CD14-positive monocyte (primary cell): ENCODE results near the gene CA10. TPM values are rescaled to one million over a fixed set of nuclear protein-coding genes. Genes with fewer than 3 reads are reported as not detected.

ENCODE experiments used
- DNase-seq, 3 donors: peaks; one replicate each; pipeline ENCODE4 v3.0.0-alpha.2; 2011 to 2022
- H2AFZ ChIP-seq: 2 replicates; pipeline ENCODE4 v1.6.0; 2012; ENCODE audit warnings: mild to moderate bottlenecking, low read depth, low read length, inconsistent platforms; ENCODE audit not compliant: insufficient read depth, poor library complexity, severe bottlenecking
- H3K27ac ChIP-seq, 2 donors: 1 replicate in 1 of 2; 2 replicates in 1 of 2; pipeline ENCODE4 v1.5.1; 2012 to 2013; ENCODE audit warnings: low read length in 2 of 2, control low read depth in 1 of 2, inconsistent platforms in 1 of 2, low read depth in 1 of 2, mild to moderate bottlenecking in 1 of 2
- H3K27me3 ChIP-seq, 2 donors: one replicate each; pipeline versions ENCODE4 v1.6.0 to v1.6.1; 2011 to 2013; ENCODE audit warnings: low read length in 2 of 2; ENCODE audit not compliant: control insufficient read depth in 2 of 2, insufficient read depth in 2 of 2
- H3K36me3 ChIP-seq, 2 donors: replicated peaks in 1 of 2; 1 replicate in 1 of 2; 2 replicates in 1 of 2; pipeline versions ENCODE4 v1.5.1 to v1.6.1; 2012 to 2013; ENCODE audit warnings: low read length in 2 of 2, control low read depth in 1 of 2, inconsistent platforms in 1 of 2, mild to moderate bottlenecking in 1 of 2; ENCODE audit not compliant: insufficient read depth in 2 of 2, control insufficient read depth in 1 of 2
- H3K4me1 ChIP-seq, 2 donors: 1 replicate in 1 of 2; 2 replicates in 1 of 2; pipeline versions ENCODE4 v1.5.1 to v1.6.1; 2012 to 2013; ENCODE audit warnings: low read length in 2 of 2, control low read depth in 1 of 2, inconsistent platforms in 1 of 2, mild to moderate bottlenecking in 1 of 2, moderate library complexity in 1 of 2; ENCODE audit not compliant: insufficient read depth in 2 of 2, control insufficient read depth in 1 of 2
- H3K4me2 ChIP-seq: replicated peaks from 2 replicates; pipeline ENCODE3; 2012; ENCODE audit warnings: low read length, moderate library complexity, mild to moderate bottlenecking; ENCODE audit not compliant: poor library complexity, severe bottlenecking; ENCODE audit errors: extremely low read depth
- H3K4me3 ChIP-seq, 3 experiments: fragments of 200-600 bp in 1 of 3; sonication (generic) in 1 of 3; replicated peaks in 1 of 3; 1 replicate in 2 of 3; 2 replicates in 1 of 3; pipeline ENCODE4 v1.5.1; 2011 to 2013; ENCODE audit warnings: low read length in 3 of 3, mild to moderate bottlenecking in 3 of 3, control low read depth in 2 of 3, low read depth in 2 of 3, inconsistent platforms in 1 of 3, moderate library complexity in 1 of 3
- H3K79me2 ChIP-seq: 2 replicates; pipeline ENCODE4 v1.6.0; 2012; ENCODE audit warnings: mild to moderate bottlenecking, control low read depth, inconsistent platforms, low read length, moderate library complexity; ENCODE audit not compliant: insufficient read depth
- H3K9ac ChIP-seq: 2 replicates; pipeline ENCODE4 v1.6.0; 2017; ENCODE audit warnings: low read length, mild to moderate bottlenecking; ENCODE audit not compliant: insufficient read depth, poor library complexity, severe bottlenecking
- H3K9me3 ChIP-seq, 2 donors: replicated peaks in 1 of 2; 1 replicate in 1 of 2; 2 replicates in 1 of 2; pipeline versions ENCODE4 v1.5.1 to v1.6.1; 2012 to 2013; ENCODE audit warnings: low read length in 2 of 2, control low read depth in 1 of 2; ENCODE audit not compliant: control insufficient read depth in 1 of 2, insufficient read depth in 1 of 2
- H4K20me1 ChIP-seq: 2 replicates; pipeline ENCODE4 v1.6.0; 2012; ENCODE audit warnings: mild to moderate bottlenecking, low read length, control low read depth, moderate library complexity; ENCODE audit not compliant: insufficient read depth
- H3K27ac Mint-ChIP-seq, 7 donors: one replicate each; pipeline ENCODE4 v1.8.0; 2020; ENCODE audit warnings: mild to moderate bottlenecking in 7 of 7, mixed read lengths in 7 of 7, moderate library complexity in 6 of 7, inconsistent platforms in 2 of 7
- H3K27me3 Mint-ChIP-seq, 3 donors: one replicate each; pipeline ENCODE4 v1.8.0; 2021 to 2022; ENCODE audit warnings: low read depth in 3 of 3, mild to moderate bottlenecking in 3 of 3, mixed read lengths in 3 of 3, moderate library complexity in 3 of 3, inconsistent platforms in 1 of 3
- H3K36me3 Mint-ChIP-seq, 2 donors: one replicate each; pipeline ENCODE4 v1.8.0; 2020; ENCODE audit warnings: mixed read lengths in 2 of 2, inconsistent platforms in 1 of 2, mild to moderate bottlenecking in 1 of 2
- H3K4me1 Mint-ChIP-seq: one replicate; pipeline ENCODE4 v1.8.0; 2020; ENCODE audit warnings: mild to moderate bottlenecking, mixed read lengths
- H3K4me3 Mint-ChIP-seq, 2 donors: one replicate each; pipeline ENCODE4 v1.8.0; 2020; ENCODE audit warnings: mild to moderate bottlenecking in 2 of 2, mixed read lengths in 2 of 2, moderate library complexity in 1 of 2
- H3K9me3 Mint-ChIP-seq, 7 donors: one replicate each; pipeline ENCODE4 v1.8.0; 2020 to 2022; ENCODE audit warnings: mixed read lengths in 7 of 7, mild to moderate bottlenecking in 6 of 7, moderate library complexity in 6 of 7, inconsistent platforms in 2 of 7
- CTCF ChIP-seq: fragments of 200-600 bp; IDR thresholded peaks from one replicate; pipeline ENCODE4 v1.8.0; 2022; ENCODE audit warnings: antibody characterized with exemption, mild to moderate bottlenecking
- WGBS: methylation state at CpG from one replicate; pipeline ENCODE4 v1.1.5; 2013; ENCODE audit warnings: missing lambda C conversion rate; ENCODE audit not compliant: insufficient coverage; 5-methylcytosine and 5-hydroxymethylcytosine counted together
- intact Hi-C, 2 donors: fragments of 100-400 bp; cut with micrococcal nuclease; formaldehyde crosslinking; loops; one replicate each; pipeline versions ENCODE4 v1.15.0 to v1.15.1; 2023
- polyA plus RNA-seq, 3 donors: library from polyadenylated mRNA; depleted of rRNA in 1 of 3; unstranded in 2 of 3; stranded (reverse) in 1 of 3; fragments of 300-500 nt in 2 of 3; fragments of >200 nt in 1 of 3; fragmentation: Illumina TruSeq in 2 of 3; gene quantifications; 1 replicate in 2 of 3; 2 replicates in 1 of 3; pipeline ENCODE4 v1.2.3, GENCODE V29; 2012 to 2021

The CA10 gene
- polyA plus RNA-seq, 3 donors = not detected

DNA sequence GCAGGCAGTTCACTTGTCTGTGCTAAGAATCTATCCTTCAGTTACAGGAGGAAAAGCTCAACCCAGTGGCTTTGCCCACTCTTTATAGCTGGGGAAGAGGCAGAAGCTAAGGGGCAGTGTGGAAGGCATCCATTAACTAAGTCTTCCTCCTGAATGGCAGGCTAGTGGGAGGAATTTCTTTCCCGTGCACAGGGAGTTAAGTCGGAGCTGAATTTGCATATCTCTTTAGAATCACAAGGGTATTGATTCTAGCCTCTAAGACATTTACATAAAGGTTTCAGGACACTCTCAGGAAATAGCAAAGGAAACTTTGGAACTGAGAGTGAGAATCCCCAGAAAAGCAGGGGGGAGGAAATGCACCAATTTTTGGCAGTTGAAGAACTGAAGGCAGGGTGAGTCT, 245.6 kb downstream of the CA10 start:
- intact Hi-C loops = no loop called here

DNA sequence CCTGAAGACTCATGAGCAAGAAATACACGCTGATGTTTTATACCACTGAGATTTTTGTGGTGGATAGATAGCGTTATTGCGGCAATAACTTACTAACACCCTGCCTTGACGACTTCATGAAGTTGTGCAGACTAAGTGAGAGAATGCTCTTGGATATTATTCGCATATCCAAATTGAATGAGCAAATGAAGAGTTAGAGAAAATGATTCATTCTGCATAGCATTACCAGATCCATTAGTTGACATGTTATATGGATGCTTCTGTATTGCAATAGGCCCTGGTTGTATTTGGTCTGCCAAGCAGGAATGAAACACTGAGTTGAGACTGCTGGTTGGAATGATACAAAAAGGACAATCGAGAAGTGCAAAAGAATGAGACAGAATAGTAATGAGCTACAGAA, 247.3 kb downstream of the CA10 start:
- Histone ChIP-seq H3K36me3 (no peaks in the 10 kb centered on the region), H3K4me2 (no peak overlapping the region), H2AFZ (no peak overlapping the region), H4K20me1 (no peaks in the 10 kb centered on the region), H3K9ac (no peak overlapping the region), H3K9me3 (no peaks in the 10 kb centered on the region), H3K4me1 (no peaks in the 10 kb centered on the region), H3K79me2 (no peaks in the 10 kb centered on the region), H3K4me3 (no peak overlapping the region), H3K27me3 (no peaks in the 10 kb centered on the region), H3K27ac (no peak overlapping the region)
- WGBS = 90% methylated on average over 1 of the region's 6 CpGs
- H3K27me3 Mint-ChIP-seq = peaks cover 0 to 2% (median 0%) of the 10 kb centered on the region in 3 donors
- H3K9me3 Mint-ChIP-seq = peaks cover 0 to 3% (median 0%) of the 10 kb centered on the region in 7 donors
- no peak for TF ChIP-seq CTCF
- no peak overlapping the region for H3K27ac Mint-ChIP-seq
- intact Hi-C loops = no loop called here
- H3K4me3 Mint-ChIP-seq = no peak overlapping the region
- no peaks in the 10 kb centered on the region for H3K4me1 Mint-ChIP-seq
- no peaks in the 10 kb centered on the region for H3K36me3 Mint-ChIP-seq
- no peak for DNase-seq

More for the DNA sequence above, 245.6 kb downstream of the CA10 start:
- Histone ChIP-seq H3K27me3 (no peaks in the 10 kb centered on the region), H3K27ac (no peak overlapping the region), H4K20me1 (no peaks in the 10 kb centered on the region), H3K4me1 (no peaks in the 10 kb centered on the region), H3K9me3 (no peaks in the 10 kb centered on the region), H3K4me3 (no peak overlapping the region), H3K9ac (no peak overlapping the region), H3K79me2 (no peaks in the 10 kb centered on the region), H3K4me2 (no peak overlapping the region), H2AFZ (no peak overlapping the region), H3K36me3 (no peaks in the 10 kb centered on the region)
- Mint-ChIP-seq H3K9me3 (no peaks in the 10 kb centered on the region), H3K36me3 (no peaks in the 10 kb centered on the region), H3K27me3 (peaks cover 0 to 2% (median 0%) of the 10 kb centered on the region in 3 donors), H3K4me1 (no peaks in the 10 kb centered on the region), H3K27ac (no peak overlapping the region), H3K4me3 (no peak overlapping the region)
- TF ChIP-seq CTCF = no peak
- no CpG with 5 or more reads among the region's 2 CpGs for WGBS
- DNase-seq = no peak
